Fibroblast of lung (primary cell): Measurements from ENCODE around the gene EPHA5.

Experiments
- CTCF ChIP-seq, 2 donors: IDR thresholded peaks in 1 of 2; conservative IDR thresholded peaks in 1 of 2; 1 replicate in 1 of 2; 2 replicates in 1 of 2; pipeline ENCODE4 v1.5.1; 2011 to 2012; ENCODE audit warnings: low read length in 2 of 2, control low read depth in 1 of 2, inconsistent platforms in 1 of 2, low read depth in 1 of 2, mild to moderate bottlenecking in 1 of 2
- EZH2 ChIP-seq: IDR thresholded peaks from 2 replicates; pipeline ENCODE4 v1.5.1; 2012; ENCODE audit warnings: low read length, control low read depth, mild to moderate bottlenecking; ENCODE audit errors: missing control alignments

- TF ChIP-seq CTCF (conservative IDR thresholded peaks at IDR 0.05 in 1 of 2, IDR thresholded peaks at IDR 0.05 in 1 of 2; ENCODE audit: low read depth in 1 of 2, low read length in 2 of 2) = no peak
- no peak for TF ChIP-seq EZH2
Measured at GRCh38 chr4:65343342-65343741, 326.9 kb downstream of the EPHA5 start.
